K562 (cell line): ENCODE measurements around the gene KBTBD2. TPM values are rescaled to one million over a fixed set of nuclear protein-coding genes. Genes with fewer than 3 reads are reported as not detected.

ENCODE experiments used
- ARID3A ChIP-seq: IDR thresholded peaks from 2 replicates; pipeline ENCODE4 v1.6.1; 2012; ENCODE audit warnings: low read depth, low read length, improper control_type of control experiment, borderline replicate concordance
- CTCFL ChIP-seq: IDR thresholded peaks from 2 replicates; pipeline ENCODE4 v1.6.1; 2011; ENCODE audit warnings: borderline replicate concordance, low read depth, mild to moderate bottlenecking, moderate library complexity, low read length; ENCODE audit not compliant: insufficient read depth, poor library complexity, severe bottlenecking
- EP300 ChIP-seq: IDR thresholded peaks from 2 replicates; pipeline ENCODE4 v1.6.1; 2012; ENCODE audit warnings: low read length, improper control_type of control experiment
- FOSL1 ChIP-seq: fragments of 200-800 bp; sonication (Bioruptor generic); conservative IDR thresholded peaks from 2 replicates; pipeline ENCODE4 v1.6.1; 2016; ENCODE audit warnings: missing genetic modification characterization, missing compliant biosample characterization
- KDM5B ChIP-seq: fragments of 200-600 bp; sonication (generic); IDR thresholded peaks from 2 replicates; pipeline ENCODE4 v1.6.1; 2012; ENCODE audit warnings: low read depth, mild to moderate bottlenecking, moderate library complexity, low read length, control low read depth, inconsistent platforms; ENCODE audit not compliant: insufficient replicate concordance
- MAZ ChIP-seq, 2 experiments: fragments of 450-650 bp in 1 of 2; sonication (generic) in 1 of 2; formaldehyde crosslinking; IDR thresholded peaks in 1 of 2; conservative IDR thresholded peaks in 1 of 2; 2 replicates each; pipeline versions ENCODE4 v1.4.0 to v1.5.0; 2020; ENCODE audit warnings: mild to moderate bottlenecking in 1 of 2, missing genetic modification reagents in 1 of 2
- MLX ChIP-seq, 2 experiments: fragments of 450-650 bp in 1 of 2; sonication (generic) in 1 of 2; formaldehyde crosslinking; conservative IDR thresholded peaks; 2 replicates each; pipeline versions ENCODE4 v1.4.0 to v1.8.1; 2020 to 2022; ENCODE audit warnings: mild to moderate bottlenecking in 1 of 2, missing genetic modification reagents in 1 of 2
- MYC ChIP-seq, 2 experiments: fragments of 250-450 bp in 1 of 2; sonication (Bioruptor Pico) in 1 of 2; IDR thresholded peaks; 2 replicates each; pipeline versions ENCODE4 v1.5.1 to v1.6.1; 2012 to 2021; ENCODE audit warnings: low read depth in 2 of 2, borderline replicate concordance in 1 of 2, improper control_type of control experiment in 1 of 2, low read length in 1 of 2, mild to moderate bottlenecking in 1 of 2, moderate library complexity in 1 of 2
- NRF1 ChIP-seq, 2 experiments: fragments of 450-650 bp; IDR thresholded peaks in 1 of 2; conservative IDR thresholded peaks in 1 of 2; 2 replicates each; pipeline ENCODE4 v1.6.1; 2014; ENCODE audit warnings: mild to moderate bottlenecking in 2 of 2
- PBX2 ChIP-seq, 2 experiments: IDR thresholded peaks in 1 of 2; conservative IDR thresholded peaks in 1 of 2; 2 replicates each; pipeline ENCODE4 v1.6.1; 2016; ENCODE audit warnings: low read depth in 2 of 2, mild to moderate bottlenecking in 1 of 2, missing compliant biosample characterization in 1 of 2, missing genetic modification characterization in 1 of 2, moderate library complexity in 1 of 2
- RB1 ChIP-seq: fragments of 450-650 bp; IDR thresholded peaks from 2 replicates; pipeline ENCODE4 v1.6.1; 2017; ENCODE audit warnings: low read depth, mild to moderate bottlenecking
- RCOR1 ChIP-seq, 2 experiments: IDR thresholded peaks; 2 replicates each; pipeline ENCODE4 v1.6.1; 2012; ENCODE audit warnings: low read depth in 2 of 2, low read length in 2 of 2, borderline replicate concordance in 1 of 2, improper control_type of control experiment in 1 of 2
- SMAD4 ChIP-seq: fragments of 250-450 bp; sonication (Bioruptor Pico); conservative IDR thresholded peaks from 2 replicates; pipeline ENCODE4 v1.8.0; 2021; ENCODE audit warnings: inconsistent platforms, mild to moderate bottlenecking, moderate library complexity
- YY1 ChIP-seq, 3 experiments: IDR thresholded peaks; 2 replicates each; pipeline ENCODE4 v1.6.1; 2011; ENCODE audit warnings: low read length in 2 of 3, mild to moderate bottlenecking in 2 of 3, moderate library complexity in 2 of 3, borderline replicate concordance in 1 of 3, control low read depth in 1 of 3, low read depth in 1 of 3; ENCODE audit not compliant: insufficient read depth in 3 of 3, insufficient replicate concordance in 2 of 3, control insufficient read depth in 1 of 3, insufficient read length in 1 of 3; ENCODE audit errors: extremely low read depth in 1 of 3
- polyA plus RNA-seq, 8 experiments: library from polyadenylated mRNA; depleted of rRNA in 4 of 8; stranded (reverse) in 5 of 8; unstranded in 3 of 8; fragments of >200 nt; fragmentation: Nextera tagmentation in 2 of 8; fragmentation: Illumina TruSeq in 1 of 8; extraction: Ambion mirVana in 2 of 8; extraction: Trizol in 1 of 8; gene quantifications; 2 replicates each; pipeline versions ENCODE4 v1.2.1 to v1.2.3, GENCODE V29; 2011 to 2014; ENCODE audit warnings: inconsistent platforms in 1 of 8, missing spikeins in 1 of 8
- total RNA-seq, 7 experiments: library from RNA; depleted of rRNA in 6 of 7; stranded (reverse); fragments of >200 nt in 6 of 7; fragmentation: Illumina TruSeq in 2 of 7; extraction: Trizol in 2 of 7; gene quantifications; 2 replicates each; pipeline versions ENCODE4 v1.2.1 to v1.2.3, GENCODE V29; 2011 to 2021; ENCODE audit warnings: low replicate concordance in 1 of 7

The KBTBD2 gene
- total and polyA plus RNA-seq, 9 of the 15 experiments (the other 6 are each of a cell fraction or from before 2014, with no cell fraction given) = 22.8 to 62.2 (median 30.8) TPM

- TF ChIP-seq ARID3A (peak; percentile 87; the same call in 1 of the 2 replicates), KDM5B (no peak), SMAD4 (CRISPR knock-in tag) (0 out of 2 replicates have a peak, but pooled peaks have one; percentile 17), FOSL1 (tag) (0 out of 2 replicates have a peak, but pooled peaks have one; percentile 28), CTCFL (peak; percentile 38), EP300 (peak; percentile 34; the same call in 1 of the 2 replicates), MYC (IDR thresholded peaks at IDR 0.05; ENCODE audit: low read depth, low read length) (peak; percentile 40; the same call in 1 of the 2 replicates), MYC (CRISPR knock-in tag; IDR thresholded peaks at IDR 0.05; ENCODE audit: borderline replicate concordance, low read depth) (no peak), RB1 (peak; percentile 46; the same call in 1 of the 2 replicates), NRF1 (conservative IDR thresholded peaks at IDR 0.05 in 1 of 2, IDR thresholded peaks at IDR 0.05 in 1 of 2) (0 out of 4 replicates have a peak, but pooled peaks of 1 of the 2 experiments have one; percentile 7), YY1 (IDR thresholded peaks at IDR 0.05; ENCODE audit: borderline replicate concordance in 1 of 3, control insufficient read depth in 1 of 3, extremely low read depth in 1 of 3, insufficient read depth in 3 of 3, insufficient read length in 1 of 3, insufficient replicate concordance in 2 of 3, low read depth in 1 of 3, low read length in 2 of 3) (peak in 1 of 3 experiments; percentile 38), MLX (CRISPR knock-in tag; conservative IDR thresholded peaks at IDR 0.05) (no peak), PBX2 (CRISPR knock-in tag; IDR thresholded peaks at IDR 0.05; ENCODE audit: low read depth) (peak; percentile 45; the same call in 1 of the 2 replicates), PBX2 (tag; conservative IDR thresholded peaks at IDR 0.05; ENCODE audit: low read depth) (peak; percentile 53; the same call in 1 of the 2 replicates), MAZ (CRISPR knock-in tag; conservative IDR thresholded peaks at IDR 0.05 in 1 of 2, IDR thresholded peaks at IDR 0.05 in 1 of 2) (peak in 1 of 2 experiments; percentile 19; a peak in 1 of 4 replicates), RCOR1 (IDR thresholded peaks at IDR 0.05; ENCODE audit: borderline replicate concordance in 1 of 2, low read depth in 2 of 2, low read length in 2 of 2) (peak in 1 of 2 experiments; percentile 41; a peak in 1 of 4 replicates)
These were observed 44.8 kb downstream of the KBTBD2 start (continued) for GRCh38 chr7:32846630-32847225.
